ENCODE measurements around the gene KCNT1. TPM values are rescaled to one million over a fixed set of nuclear protein-coding genes. Genes with fewer than 3 reads are reported as not detected.

Gene KCNT1
- total RNA-seq, 2 experiments from 2014 or later, result not detected

GRCh38 chr9:135775911-135776310, 73.9 kb downstream of the KCNT1 start:
- Mint-ChIP-seq H3K4me1 (no peaks in the 10 kb centered on the region), H3K9me3 (ENCODE audit: low read depth) (no peaks in the 10 kb centered on the region), H3K36me3 (ENCODE audit: low read depth) (no peaks in the 10 kb centered on the region), H3K27ac (no peak overlapping the region), H3K4me3 (no peak overlapping the region), H3K27me3 (no peaks in the 10 kb centered on the region)
- DNase-seq (no peak), ATAC-seq (no peak)
- ChIA-PET CTCF (no interaction called here), POLR2A (no interaction called here)
- intact Hi-C loops (cut with DNase I, micrococcal nuclease), result no loop called here

GRCh38 chr9:135776893-135777622, 75.1 kb downstream of the KCNT1 start:
- DNase-seq, result no peak
- intact Hi-C loops (cut with DNase I, micrococcal nuclease), result no loop called here
- H3K36me3 Mint-ChIP-seq (ENCODE audit: low read depth), result no peaks in the 10 kb centered on the region
- no peak overlapping the region for H3K27ac Mint-ChIP-seq
- no peak overlapping the region for H3K4me3 Mint-ChIP-seq
- no peaks in the 10 kb centered on the region for H3K27me3 Mint-ChIP-seq
- H3K9me3 Mint-ChIP-seq (ENCODE audit: low read depth), result no peaks in the 10 kb centered on the region
- no peak for ATAC-seq
- no peaks in the 10 kb centered on the region for H3K4me1 Mint-ChIP-seq
- ChIA-PET CTCF (no interaction called here), POLR2A (interaction anchor here (0.6 kb wide), 2 partner anchors 389 to 1527 kb away, joined by 3 to 5 read pairs; no protein-coding TSS in a partner anchor)

GRCh38 chr9:135777623-135778177, 75.7 kb downstream of the KCNT1 start:
- H3K4me3 Mint-ChIP-seq, result no peak overlapping the region
- no peak overlapping the region for H3K27ac Mint-ChIP-seq
- H3K4me1 Mint-ChIP-seq, result no peaks in the 10 kb centered on the region
- no peaks in the 10 kb centered on the region for H3K9me3 Mint-ChIP-seq (ENCODE audit: low read depth)
- no peaks in the 10 kb centered on the region for H3K27me3 Mint-ChIP-seq
- no peaks in the 10 kb centered on the region for H3K36me3 Mint-ChIP-seq (ENCODE audit: low read depth)
- no peak for ATAC-seq
- POLR2A ChIA-PET, result interaction anchor here (0.6 kb wide), 1 partner anchor 389 kb away, joined by 3 read pairs; no protein-coding TSS in a partner anchor
- intact Hi-C loops (cut with DNase I, micrococcal nuclease), result no loop called here
- CTCF ChIA-PET, result no interaction called here
- DNase-seq, result no peak

GRCh38 chr9:135778421-135778820, 76.4 kb downstream of the KCNT1 start:
- no peaks in the 10 kb centered on the region for H3K4me1 Mint-ChIP-seq
- DNase-seq (no peak), ATAC-seq (no peak)
- no peak overlapping the region for H3K27ac Mint-ChIP-seq
- intact Hi-C loops (cut with DNase I, micrococcal nuclease), result no loop called here
- no peaks in the 10 kb centered on the region for H3K9me3 Mint-ChIP-seq (ENCODE audit: low read depth)
- H3K27me3 Mint-ChIP-seq, result no peaks in the 10 kb centered on the region
- CTCF ChIA-PET, result no interaction called here
- no peaks in the 10 kb centered on the region for H3K36me3 Mint-ChIP-seq (ENCODE audit: low read depth)
- no peak overlapping the region for H3K4me3 Mint-ChIP-seq
- POLR2A ChIA-PET, result no interaction called here

GRCh38 chr9:135779571-135779970, 77.6 kb downstream of the KCNT1 start:
- ATAC-seq (no peak), DNase-seq (no peak)
- Mint-ChIP-seq H3K27me3 (no peaks in the 10 kb centered on the region), H3K36me3 (ENCODE audit: low read depth) (no peaks in the 10 kb centered on the region), H3K27ac (no peak overlapping the region), H3K4me1 (no peaks in the 10 kb centered on the region), H3K4me3 (no peak overlapping the region), H3K9me3 (ENCODE audit: low read depth) (no peaks in the 10 kb centered on the region)
- CTCF ChIA-PET, result interaction anchor here (0.7 kb wide), 1 partner anchor 56 kb away, joined by 3 read pairs; no protein-coding TSS in a partner anchor
- POLR2A ChIA-PET, result no interaction called here
- intact Hi-C loops (cut with DNase I, micrococcal nuclease), result no loop called here

- no peaks in the 10 kb centered on the region for H3K4me1 Mint-ChIP-seq
- DNase-seq (no peak), ATAC-seq (no peak)
- CTCF ChIA-PET, result interaction anchor here (0.6 kb wide), 1 partner anchor 30 kb away, joined by 3 read pairs; no protein-coding TSS in a partner anchor
- no peaks in the 10 kb centered on the region for H3K36me3 Mint-ChIP-seq (ENCODE audit: low read depth)
- no peak overlapping the region for H3K4me3 Mint-ChIP-seq
- intact Hi-C loops (cut with DNase I, micrococcal nuclease), result no loop called here
- H3K9me3 Mint-ChIP-seq (ENCODE audit: low read depth), result no peaks in the 10 kb centered on the region
- no peaks in the 10 kb centered on the region for H3K27me3 Mint-ChIP-seq
- POLR2A ChIA-PET, result no interaction called here
- no peak overlapping the region for H3K27ac Mint-ChIP-seq
These were observed 78.1 kb downstream of the KCNT1 start for GRCh38 chr9:135780086-135780485.

GRCh38 chr9:135780626-135781025, 78.6 kb downstream of the KCNT1 start:
- H3K9me3 Mint-ChIP-seq (ENCODE audit: low read depth), result no peaks in the 10 kb centered on the region
- no peaks in the 10 kb centered on the region for H3K4me1 Mint-ChIP-seq
- H3K27me3 Mint-ChIP-seq, result no peaks in the 10 kb centered on the region
- CTCF ChIA-PET, result interaction anchor here (0.6 kb wide), 1 partner anchor 30 kb away, joined by 3 read pairs; no protein-coding TSS in a partner anchor
- intact Hi-C loops (cut with DNase I, micrococcal nuclease), result no loop called here
- H3K36me3 Mint-ChIP-seq (ENCODE audit: low read depth), result no peaks in the 10 kb centered on the region
- no peak overlapping the region for H3K4me3 Mint-ChIP-seq
- POLR2A ChIA-PET, result no interaction called here
- H3K27ac Mint-ChIP-seq, result no peak overlapping the region
- DNase-seq (no peak), ATAC-seq (no peak)

- intact Hi-C loops (cut with DNase I, micrococcal nuclease), result no loop called here
- ChIA-PET CTCF (no interaction called here), POLR2A (no interaction called here)
- no peak for DNase-seq
- no peak overlapping the region for H3K4me3 Mint-ChIP-seq
- H3K4me1 Mint-ChIP-seq, result no peaks in the 10 kb centered on the region
- no peak overlapping the region for H3K27ac Mint-ChIP-seq
- H3K36me3 Mint-ChIP-seq (ENCODE audit: low read depth), result no peaks in the 10 kb centered on the region
- no peaks in the 10 kb centered on the region for H3K9me3 Mint-ChIP-seq (ENCODE audit: low read depth)
- H3K27me3 Mint-ChIP-seq, result no peaks in the 10 kb centered on the region
- ATAC-seq, result no peak
These were observed 81.0 kb downstream of the KCNT1 start for GRCh38 chr9:135782946-135783345.

- Mint-ChIP-seq H3K9me3 (ENCODE audit: low read depth) (no peaks in the 10 kb centered on the region), H3K27me3 (no peaks in the 10 kb centered on the region), H3K4me3 (no peak overlapping the region), H3K36me3 (ENCODE audit: low read depth) (no peaks in the 10 kb centered on the region), H3K4me1 (no peaks in the 10 kb centered on the region), H3K27ac (no peak overlapping the region)
- ChIA-PET CTCF (no interaction called here), POLR2A (no interaction called here)
- intact Hi-C loops (cut with DNase I, micrococcal nuclease), result no loop called here
- no peak for ATAC-seq
- no peak for DNase-seq
These were observed 81.7 kb downstream of the KCNT1 start for GRCh38 chr9:135783540-135784245.

GRCh38 chr9:135785013-135785575, 83.1 kb downstream of the KCNT1 start:
- no peaks in the 10 kb centered on the region for H3K4me1 Mint-ChIP-seq
- intact Hi-C loops (cut with DNase I, micrococcal nuclease), result no loop called here

GRCh38 chr9:135786146-135786690, 84.2 kb downstream of the KCNT1 start:
- H3K4me3 Mint-ChIP-seq, result no peak overlapping the region
- no peak overlapping the region for H3K27ac Mint-ChIP-seq
- H3K36me3 Mint-ChIP-seq (ENCODE audit: low read depth), result no peaks in the 10 kb centered on the region
- intact Hi-C loops (cut with DNase I, micrococcal nuclease), result no loop called here
- ATAC-seq (no peak), DNase-seq (no peak)
- H3K9me3 Mint-ChIP-seq (ENCODE audit: low read depth), result no peaks in the 10 kb centered on the region
- ChIA-PET POLR2A (no interaction called here), CTCF (interaction anchor here (0.6 to 1.1 kb wide), 2 partner anchors 684 to 816 kb away, joined by 3 read pairs; no protein-coding TSS in a partner anchor)
- no peaks in the 10 kb centered on the region for H3K4me1 Mint-ChIP-seq
- H3K27me3 Mint-ChIP-seq, result no peaks in the 10 kb centered on the region

More at GRCh38 chr9:135785013-135785575, 83.1 kb downstream of the KCNT1 start:
- POLR2A ChIA-PET, result no interaction called here
- ATAC-seq (no peak), DNase-seq (no peak)
- H3K27me3 Mint-ChIP-seq, result no peaks in the 10 kb centered on the region
- no peaks in the 10 kb centered on the region for H3K9me3 Mint-ChIP-seq (ENCODE audit: low read depth)
- no peak overlapping the region for H3K4me3 Mint-ChIP-seq
- H3K27ac Mint-ChIP-seq, result no peak overlapping the region
- no peaks in the 10 kb centered on the region for H3K36me3 Mint-ChIP-seq (ENCODE audit: low read depth)
- CTCF ChIA-PET, result no interaction called here

All from activated CD4-positive, alpha-beta T cell treated with anti-CD3 and anti-CD28 coated beads for 36 hours (primary cell).